ENCODE measurements around the gene CADPS2.

CADPS2 gene

GRCh38 chr7:122311734-122312450, 574.4 kb downstream of the CADPS2 start:
- no peak for DNase-seq (ENCODE audit: low read depth in 2 of 2)

- DNase-seq (ENCODE audit: low read depth in 2 of 2), result no peak
Observed at GRCh38 chr7:122311050-122311700, 575.1 kb downstream of the CADPS2 start.

GRCh38 chr7:122310119-122311021, 575.9 kb downstream of the CADPS2 start:
- DNase-seq (ENCODE audit: low read depth in 2 of 2), result no peak

- DNase-seq (ENCODE audit: low read depth in 2 of 2), result no peak
Observed at GRCh38 chr7:122309421-122309820, 576.8 kb downstream of the CADPS2 start.

GRCh38 chr7:122307228-122307621, 579.0 kb downstream of the CADPS2 start:
- no peak for DNase-seq (ENCODE audit: low read depth in 2 of 2)

- no peak for DNase-seq (ENCODE audit: low read depth in 2 of 2)
Observed at GRCh38 chr7:122306320-122307227, 579.7 kb downstream of the CADPS2 start.

- no peak for DNase-seq (ENCODE audit: low read depth in 2 of 2)
Observed at GRCh38 chr7:122305475-122306319, 580.6 kb downstream of the CADPS2 start.

GRCh38 chr7:122304996-122305421, 581.3 kb downstream of the CADPS2 start:
- no peak for DNase-seq (ENCODE audit: low read depth in 2 of 2)

- no peak for DNase-seq (ENCODE audit: low read depth in 2 of 2)
Observed at GRCh38 chr7:122304319-122304975, 581.8 kb downstream of the CADPS2 start, which contains the start of gene FEZF1. Gene FEZF1 (minus strand): TSS chr7:122304750. CDS start chr7:122304437, 313 bp downstream.

GRCh38 chr7:122303531-122304318, 582.5 kb downstream of the CADPS2 start:
- DNase-seq (ENCODE audit: low read depth in 2 of 2), result no peak

- no peak for DNase-seq (ENCODE audit: low read depth in 2 of 2)
Observed at GRCh38 chr7:122302761-122303530, 583.3 kb downstream of the CADPS2 start.

GRCh38 chr7:122301858-122302760, 584.2 kb downstream of the CADPS2 start:
- no peak for DNase-seq (ENCODE audit: low read depth in 2 of 2)

- DNase-seq (ENCODE audit: low read depth in 2 of 2), result no peak
Observed at GRCh38 chr7:122300956-122301833, 585.1 kb downstream of the CADPS2 start.

GRCh38 chr7:122300211-122300932, 585.9 kb downstream of the CADPS2 start:
- DNase-seq (ENCODE audit: low read depth in 2 of 2), result no peak

GRCh38 chr7:122299624-122300210, 586.5 kb downstream of the CADPS2 start:
- no peak for DNase-seq (ENCODE audit: low read depth in 2 of 2)

Measured in stimulated activated CD8-positive, alpha-beta memory T cell treated with anti-CD3 and anti-CD28 coated beads, Interleukin-7, amount 100 ng/mL, for 4 hours (primary cell).